Measurements from ENCODE around the gene TM6SF1. TPM values are rescaled to one million over a fixed set of nuclear protein-coding genes. Genes with fewer than 3 reads are reported as not detected.

The TM6SF1 gene
- polyA plus RNA-seq, 1 donor (not counting 4 experiments of a cell fraction or from before 2014, with no cell fraction given) = 0.05 TPM

DNA sequence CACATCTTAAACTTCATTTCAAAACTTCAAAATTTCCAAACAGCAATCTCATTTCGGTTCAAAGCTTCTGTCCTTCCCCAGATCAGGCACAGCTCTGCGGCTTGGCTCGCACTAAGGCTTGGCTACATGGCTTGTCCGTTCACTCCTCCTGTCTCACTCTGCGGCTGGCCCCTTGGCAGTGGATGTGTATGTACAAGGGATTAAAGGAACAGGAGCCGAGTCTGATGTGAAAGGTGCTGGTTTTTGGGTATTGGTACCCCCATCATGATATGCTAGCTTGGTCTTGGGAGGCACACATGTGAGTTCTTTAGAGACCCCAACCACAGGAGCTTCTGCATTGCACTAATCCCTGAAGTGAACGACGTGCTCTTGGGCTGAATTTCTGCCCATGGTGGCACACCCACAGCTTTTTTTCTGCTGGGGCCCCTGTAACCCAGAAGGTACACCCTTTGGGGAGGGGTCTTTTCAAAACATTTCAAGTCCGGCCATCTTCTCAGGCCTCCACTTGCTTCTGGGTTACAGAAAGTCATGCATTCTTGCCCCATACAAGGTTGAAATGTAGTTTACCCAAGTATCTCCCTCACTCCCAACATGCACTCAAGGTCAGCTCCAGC lies 12.6 kb downstream of the TM6SF1 start:
- TF ChIP-seq EZH2 (IDR thresholded peaks at IDR 0.05; ENCODE audit: low read length) = no peak
- TF ChIP-seq, protein P1, sequence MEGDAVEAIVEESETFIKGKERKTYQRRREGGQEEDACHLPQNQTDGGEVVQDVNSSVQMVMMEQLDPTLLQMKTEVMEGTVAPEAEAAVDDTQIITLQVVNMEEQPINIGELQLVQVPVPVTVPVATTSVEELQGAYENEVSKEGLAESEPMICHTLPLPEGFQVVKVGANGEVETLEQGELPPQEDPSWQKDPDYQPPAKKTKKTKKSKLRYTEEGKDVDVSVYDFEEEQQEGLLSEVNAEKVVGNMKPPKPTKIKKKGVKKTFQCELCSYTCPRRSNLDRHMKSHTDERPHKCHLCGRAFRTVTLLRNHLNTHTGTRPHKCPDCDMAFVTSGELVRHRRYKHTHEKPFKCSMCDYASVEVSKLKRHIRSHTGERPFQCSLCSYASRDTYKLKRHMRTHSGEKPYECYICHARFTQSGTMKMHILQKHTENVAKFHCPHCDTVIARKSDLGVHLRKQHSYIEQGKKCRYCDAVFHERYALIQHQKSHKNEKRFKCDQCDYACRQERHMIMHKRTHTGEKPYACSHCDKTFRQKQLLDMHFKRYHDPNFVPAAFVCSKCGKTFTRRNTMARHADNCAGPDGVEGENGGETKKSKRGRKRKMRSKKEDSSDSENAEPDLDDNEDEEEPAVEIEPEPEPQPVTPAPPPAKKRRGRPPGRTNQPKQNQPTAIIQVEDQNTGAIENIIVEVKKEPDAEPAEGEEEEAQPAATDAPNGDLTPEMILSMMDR (optimal IDR thresholded peaks at IDR 0.05 in 1 of 3, IDR thresholded peaks at IDR 0.05 in 1 of 3, conservative IDR thresholded peaks at IDR 0.05 in 1 of 3; ENCODE audit: extremely low read depth in 1 of 3, insufficient read depth in 2 of 3, low read length in 3 of 3) = no peak
- H3K79me2 ChIP-seq (ENCODE audit: control insufficient read depth, insufficient read depth, low read length) = no peaks in the 10 kb centered on the region
- H3K9me1 ChIP-seq (ENCODE audit: control insufficient read depth, extremely low read depth, insufficient read depth, low read length) = no peaks in the 10 kb centered on the region
- H3K4me1 ChIP-seq (ENCODE audit: control insufficient read depth, extremely low read depth, insufficient read depth, low read length) = no peaks in the 10 kb centered on the region
- no peak overlapping the region for H3K4me3 ChIP-seq (ENCODE audit: control insufficient read depth in 2 of 3, extremely low read depth in 1 of 3, insufficient read depth in 2 of 3, low read depth in 1 of 3, low read length in 3 of 3)
- H2AFZ ChIP-seq (ENCODE audit: control insufficient read depth, low read length) = no peak overlapping the region
- no peaks in the 10 kb centered on the region for H4K20me1 ChIP-seq (ENCODE audit: control insufficient read depth, extremely low read depth, insufficient read depth, low read length)
- DNase-seq (ENCODE audit: low read depth, low spot score) (no peak), FAIRE-seq (no peak)
- H3K27ac ChIP-seq (ENCODE audit: control insufficient read depth, insufficient read depth, low read length) = no peak overlapping the region
- no peak overlapping the region for H3K9ac ChIP-seq (ENCODE audit: control insufficient read depth, extremely low read depth, insufficient read depth, low read length)
- H3K4me2 ChIP-seq (ENCODE audit: control insufficient read depth, extremely low read depth, insufficient read depth, low read depth, low read length) = no peak overlapping the region
- dilution Hi-C loops (cut with MboI; ENCODE audit: extremely low pct_ligation_motif_present, low sequenced_read_pairs) = no loop called here
- no peaks in the 10 kb centered on the region for H3K9me3 ChIP-seq (ENCODE audit: control insufficient read depth, low read depth, low read length)
- H3K27me3 ChIP-seq (ENCODE audit: control insufficient read depth, extremely low read depth, insufficient read depth, low read length) = no peaks in the 10 kb centered on the region
- no peaks in the 10 kb centered on the region for H3K36me3 ChIP-seq (ENCODE audit: control insufficient read depth in 2 of 2, extremely low read depth in 1 of 2, insufficient read depth in 2 of 2, low read length in 2 of 2)

DNA sequence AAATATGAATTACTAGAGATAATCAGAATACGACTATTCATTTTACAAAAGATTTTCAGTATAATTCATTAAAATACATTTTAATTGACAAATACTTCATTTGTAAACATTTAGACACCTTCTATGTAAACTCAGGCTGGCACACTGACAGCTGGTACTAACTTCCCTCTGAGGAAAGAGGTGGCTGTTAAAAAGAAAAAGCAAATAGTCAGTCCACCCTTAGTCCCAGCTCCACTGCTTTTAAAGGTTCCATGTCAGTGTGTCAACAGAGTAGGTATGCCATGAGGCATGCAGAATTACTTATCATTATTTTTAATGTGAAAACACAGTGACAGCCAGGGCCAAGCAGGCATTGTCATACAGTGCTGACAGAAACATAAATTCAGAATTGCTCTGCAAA lies 16.1 kb downstream of the TM6SF1 start:
- dilution Hi-C loops (cut with MboI; ENCODE audit: extremely low pct_ligation_motif_present, low sequenced_read_pairs) = no loop called here
- no peak overlapping the region for H3K4me2 ChIP-seq (ENCODE audit: control insufficient read depth, extremely low read depth, insufficient read depth, low read depth, low read length)

More for the DNA sequence above, 16.1 kb downstream of the TM6SF1 start:
- DNase-seq (ENCODE audit: low read depth, low spot score) (no peak), FAIRE-seq (no peak)
- no peaks in the 10 kb centered on the region for H3K4me1 ChIP-seq (ENCODE audit: control insufficient read depth, extremely low read depth, insufficient read depth, low read length)
- no peaks in the 10 kb centered on the region for H3K27me3 ChIP-seq (ENCODE audit: control insufficient read depth, extremely low read depth, insufficient read depth, low read length)
- no peaks in the 10 kb centered on the region for H3K9me1 ChIP-seq (ENCODE audit: control insufficient read depth, extremely low read depth, insufficient read depth, low read length)
- H3K9ac ChIP-seq (ENCODE audit: control insufficient read depth, extremely low read depth, insufficient read depth, low read length) = no peak overlapping the region
- no peaks in the 10 kb centered on the region for H4K20me1 ChIP-seq (ENCODE audit: control insufficient read depth, extremely low read depth, insufficient read depth, low read length)
- H3K4me3 ChIP-seq (ENCODE audit: control insufficient read depth in 2 of 3, extremely low read depth in 1 of 3, insufficient read depth in 2 of 3, low read depth in 1 of 3, low read length in 3 of 3) = no peak overlapping the region
- H3K36me3 ChIP-seq (ENCODE audit: control insufficient read depth in 2 of 2, extremely low read depth in 1 of 2, insufficient read depth in 2 of 2, low read length in 2 of 2) = no peaks in the 10 kb centered on the region
- no peak for TF ChIP-seq EZH2 (IDR thresholded peaks at IDR 0.05; ENCODE audit: low read length)
- TF ChIP-seq, protein P1 (optimal IDR thresholded peaks at IDR 0.05 in 1 of 3, IDR thresholded peaks at IDR 0.05 in 1 of 3, conservative IDR thresholded peaks at IDR 0.05 in 1 of 3; ENCODE audit: extremely low read depth in 1 of 3, insufficient read depth in 2 of 3, low read length in 3 of 3) = no peak
- no peak overlapping the region for H2AFZ ChIP-seq (ENCODE audit: control insufficient read depth, low read length)
- no peak overlapping the region for H3K27ac ChIP-seq (ENCODE audit: control insufficient read depth, insufficient read depth, low read length)
- no peaks in the 10 kb centered on the region for H3K79me2 ChIP-seq (ENCODE audit: control insufficient read depth, insufficient read depth, low read length)
- no peaks in the 10 kb centered on the region for H3K9me3 ChIP-seq (ENCODE audit: control insufficient read depth, low read depth, low read length)
